K562 (cell line): ENCODE measurements around the gene PDE1C. TPM values are rescaled to one million over a fixed set of nuclear protein-coding genes. Genes with fewer than 3 reads are reported as not detected.

ENCODE experiments used
- RBM14 ChIP-seq: fragments of 200-400 bp; formaldehyde crosslinking; IDR thresholded peaks from 2 replicates; pipeline ENCODE4 v1.6.1; 2018; ENCODE audit warnings: low read depth, mild to moderate bottlenecking, low read length, moderate library complexity, borderline replicate concordance; ENCODE audit not compliant: insufficient read depth
- polyA plus RNA-seq, 8 experiments: library from polyadenylated mRNA; depleted of rRNA in 4 of 8; stranded (reverse) in 5 of 8; unstranded in 3 of 8; fragments of >200 nt; fragmentation: Nextera tagmentation in 2 of 8; fragmentation: Illumina TruSeq in 1 of 8; extraction: Ambion mirVana in 2 of 8; extraction: Trizol in 1 of 8; gene quantifications; 2 replicates each; pipeline versions ENCODE4 v1.2.1 to v1.2.3, GENCODE V29; 2011 to 2014; ENCODE audit warnings: inconsistent platforms in 1 of 8, missing spikeins in 1 of 8
- total RNA-seq, 7 experiments: library from RNA; depleted of rRNA in 6 of 7; stranded (reverse); fragments of >200 nt in 6 of 7; fragmentation: Illumina TruSeq in 2 of 7; extraction: Trizol in 2 of 7; gene quantifications; 2 replicates each; pipeline versions ENCODE4 v1.2.1 to v1.2.3, GENCODE V29; 2011 to 2021; ENCODE audit warnings: low replicate concordance in 1 of 7
- TF ChIP-seq, protein P1 (sequence below): fragments of 450-650 bp; IDR thresholded peaks from one replicate; pipeline ENCODE4 v1.6.1; 2018; ENCODE audit warnings: mild to moderate bottlenecking, moderate library complexity; ENCODE audit not compliant: partially characterized antibody
- TF ChIP-seq, protein P2 (sequence below): sonication (generic); formaldehyde crosslinking; IDR thresholded peaks from 2 replicates; pipeline ENCODE4 v1.8.0; 2023; ENCODE audit warnings: missing genetic modification reagents, mild to moderate bottlenecking, borderline replicate concordance

PDE1C gene
- total and polyA plus RNA-seq, 9 of the 15 experiments (the other 6 are each of a cell fraction or from before 2014, with no cell fraction given): under 0.01 to 0.01 TPM; not detected in 7

DNA sequence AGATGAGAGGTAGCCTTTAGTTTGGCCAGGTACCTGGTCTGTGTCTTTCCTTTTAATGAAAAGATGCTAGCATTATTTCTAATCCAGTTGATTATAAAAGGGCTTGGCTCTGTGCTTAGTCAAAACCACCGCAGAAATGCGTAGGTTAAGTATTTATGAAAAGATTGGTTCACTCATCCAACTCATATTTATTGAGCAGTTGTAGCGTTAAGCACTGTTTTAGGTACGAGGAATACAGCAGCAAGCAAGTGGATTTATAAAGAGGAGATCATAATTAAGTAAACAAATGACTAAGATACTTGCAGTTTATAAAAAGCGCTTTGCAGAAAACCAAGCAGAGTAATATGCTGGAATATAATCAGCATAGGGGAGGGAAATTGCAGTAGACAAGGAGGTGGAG, 253.4 kb downstream of the PDE1C start (continued):
- TF ChIP-seq, protein P1, sequence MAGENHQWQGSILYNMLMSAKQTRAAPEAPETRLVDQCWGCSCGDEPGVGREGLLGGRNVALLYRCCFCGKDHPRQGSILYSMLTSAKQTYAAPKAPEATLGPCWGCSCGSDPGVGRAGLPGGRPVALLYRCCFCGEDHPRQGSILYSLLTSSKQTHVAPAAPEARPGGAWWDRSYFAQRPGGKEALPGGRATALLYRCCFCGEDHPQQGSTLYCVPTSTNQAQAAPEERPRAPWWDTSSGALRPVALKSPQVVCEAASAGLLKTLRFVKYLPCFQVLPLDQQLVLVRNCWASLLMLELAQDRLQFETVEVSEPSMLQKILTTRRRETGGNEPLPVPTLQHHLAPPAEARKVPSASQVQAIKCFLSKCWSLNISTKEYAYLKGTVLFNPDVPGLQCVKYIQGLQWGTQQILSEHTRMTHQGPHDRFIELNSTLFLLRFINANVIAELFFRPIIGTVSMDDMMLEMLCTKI: no peak
- no peak for TF ChIP-seq RBM14
- TF ChIP-seq, protein P2, sequence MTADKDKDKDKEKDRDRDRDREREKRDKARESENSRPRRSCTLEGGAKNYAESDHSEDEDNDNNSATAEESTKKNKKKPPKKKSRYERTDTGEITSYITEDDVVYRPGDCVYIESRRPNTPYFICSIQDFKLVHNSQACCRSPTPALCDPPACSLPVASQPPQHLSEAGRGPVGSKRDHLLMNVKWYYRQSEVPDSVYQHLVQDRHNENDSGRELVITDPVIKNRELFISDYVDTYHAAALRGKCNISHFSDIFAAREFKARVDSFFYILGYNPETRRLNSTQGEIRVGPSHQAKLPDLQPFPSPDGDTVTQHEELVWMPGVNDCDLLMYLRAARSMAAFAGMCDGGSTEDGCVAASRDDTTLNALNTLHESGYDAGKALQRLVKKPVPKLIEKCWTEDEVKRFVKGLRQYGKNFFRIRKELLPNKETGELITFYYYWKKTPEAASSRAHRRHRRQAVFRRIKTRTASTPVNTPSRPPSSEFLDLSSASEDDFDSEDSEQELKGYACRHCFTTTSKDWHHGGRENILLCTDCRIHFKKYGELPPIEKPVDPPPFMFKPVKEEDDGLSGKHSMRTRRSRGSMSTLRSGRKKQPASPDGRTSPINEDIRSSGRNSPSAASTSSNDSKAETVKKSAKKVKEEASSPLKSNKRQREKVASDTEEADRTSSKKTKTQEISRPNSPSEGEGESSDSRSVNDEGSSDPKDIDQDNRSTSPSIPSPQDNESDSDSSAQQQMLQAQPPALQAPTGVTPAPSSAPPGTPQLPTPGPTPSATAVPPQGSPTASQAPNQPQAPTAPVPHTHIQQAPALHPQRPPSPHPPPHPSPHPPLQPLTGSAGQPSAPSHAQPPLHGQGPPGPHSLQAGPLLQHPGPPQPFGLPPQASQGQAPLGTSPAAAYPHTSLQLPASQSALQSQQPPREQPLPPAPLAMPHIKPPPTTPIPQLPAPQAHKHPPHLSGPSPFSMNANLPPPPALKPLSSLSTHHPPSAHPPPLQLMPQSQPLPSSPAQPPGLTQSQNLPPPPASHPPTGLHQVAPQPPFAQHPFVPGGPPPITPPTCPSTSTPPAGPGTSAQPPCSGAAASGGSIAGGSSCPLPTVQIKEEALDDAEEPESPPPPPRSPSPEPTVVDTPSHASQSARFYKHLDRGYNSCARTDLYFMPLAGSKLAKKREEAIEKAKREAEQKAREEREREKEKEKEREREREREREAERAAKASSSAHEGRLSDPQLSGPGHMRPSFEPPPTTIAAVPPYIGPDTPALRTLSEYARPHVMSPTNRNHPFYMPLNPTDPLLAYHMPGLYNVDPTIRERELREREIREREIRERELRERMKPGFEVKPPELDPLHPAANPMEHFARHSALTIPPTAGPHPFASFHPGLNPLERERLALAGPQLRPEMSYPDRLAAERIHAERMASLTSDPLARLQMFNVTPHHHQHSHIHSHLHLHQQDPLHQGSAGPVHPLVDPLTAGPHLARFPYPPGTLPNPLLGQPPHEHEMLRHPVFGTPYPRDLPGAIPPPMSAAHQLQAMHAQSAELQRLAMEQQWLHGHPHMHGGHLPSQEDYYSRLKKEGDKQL (CRISPR knock-in tag): no peak
